HepG2 (cell line): ENCODE results near the gene TFB1M. TPM values are rescaled to one million over a fixed set of nuclear protein-coding genes. Genes with fewer than 3 reads are reported as not detected.

Experiments
- ATAC-seq: fragments of 200-7000 bp; cut with Tn5 transposase; 3 replicates; pipeline ENCODE4 v1.9.1; 2020; ENCODE audit warnings: mild to moderate bottlenecking, moderate library complexity
- BruUV-seq: library from RNA; stranded (reverse); fragments of 400-500 nt; replicated peaks from 2 replicates; lab custom pipeline; 2021; lab: Mats Ljungman, UMichigan
- CTCF ChIA-PET: fragments of 300-600 bp; formaldehyde crosslinking; extraction: SDS; loops from one replicate; lab custom pipeline; 2021; ENCODE audit warnings: low total read pairs, inconsistent platforms, low intra/inter-chr PET ratio; lab: Yijun Ruan, JAX
- POLR2A ChIA-PET: fragments of 350-600 bp; sonication (Branson Sonifier 250); formaldehyde crosslinking; loops from one replicate; lab custom pipeline; 2020; ENCODE audit warnings: antibody characterized with exemption, inconsistent platforms; lab: Yijun Ruan, JAX
- DNase-seq: peaks from one replicate; pipeline ENCODE4 v3.0.0-alpha.2; 2015; ENCODE audit warnings: low spot score
- FAIRE-seq: peaks from 3 replicates; lab custom pipeline; 2011; peaks lifted over from hg19 to GRCh38; lab: Jason Lieb, UNC
- H2AFZ ChIP-seq: one replicate; pipeline ENCODE4 v1.6.1; 2011; ENCODE audit warnings: low read length, inconsistent platforms
- H3K27ac ChIP-seq: fragments of 300-600 bp; 3 replicates; pipeline ENCODE4 v1.8.0; 2011; ENCODE audit warnings: mixed run types, mild to moderate bottlenecking, mixed read lengths, low read length, inconsistent platforms; ENCODE audit not compliant: insufficient read depth; ENCODE audit errors: extremely low read length
- H3K27me3 ChIP-seq, 2 experiments: fragments of 200-600 bp in 1 of 2; 2 replicates in 1 of 2; 3 replicates in 1 of 2; pipeline versions ENCODE4 v1.6.0 to v1.8.0; 2011; ENCODE audit warnings: low read length in 2 of 2, mild to moderate bottlenecking in 2 of 2, moderate library complexity in 2 of 2, inconsistent platforms in 1 of 2; ENCODE audit not compliant: insufficient read depth in 2 of 2, control insufficient read depth in 1 of 2
- H3K36me3 ChIP-seq, 2 experiments: fragments of 200-600 bp in 1 of 2; replicated peaks in 1 of 2; 2 replicates in 1 of 2; 3 replicates in 1 of 2; pipeline versions ENCODE4 v1.5.1 to v1.8.0; 2011; ENCODE audit warnings: low read length in 2 of 2, inconsistent platforms in 1 of 2; ENCODE audit not compliant: insufficient read depth in 2 of 2, control insufficient read depth in 1 of 2
- H3K4me1 ChIP-seq: 2 replicates; pipeline ENCODE4 v1.5.1; 2012; ENCODE audit warnings: low read length, inconsistent platforms; ENCODE audit not compliant: insufficient read depth
- H3K4me2 ChIP-seq: 2 replicates; pipeline ENCODE4 v1.6.0; 2011; ENCODE audit warnings: low read depth, low read length, inconsistent platforms
- H3K4me3 ChIP-seq, 3 experiments: fragments of 200-600 bp in 1 of 3; sonication (generic), shearing (Covaris generic) in 1 of 3; replicated peaks in 1 of 3; 2 replicates each; pipeline ENCODE4 v1.5.1; 2011 to 2016; ENCODE audit warnings: low read length in 3 of 3, inconsistent platforms in 2 of 3, low read depth in 2 of 3, mild to moderate bottlenecking in 2 of 3, control low read depth in 1 of 3, mixed read lengths in 1 of 3; ENCODE audit not compliant: insufficient read depth in 1 of 3
- H3K79me2 ChIP-seq: one replicate; pipeline ENCODE4 v1.6.1; 2011; ENCODE audit warnings: low read length, inconsistent platforms; ENCODE audit not compliant: insufficient read depth
- H3K9ac ChIP-seq: 2 replicates; pipeline ENCODE4 v1.6.0; 2011; ENCODE audit warnings: mild to moderate bottlenecking, low read depth, low read length, inconsistent platforms; ENCODE audit not compliant: insufficient read depth
- H3K9me3 ChIP-seq: 2 replicates; pipeline ENCODE4 v1.5.1; 2012; ENCODE audit warnings: mild to moderate bottlenecking, low read length
- H4K20me1 ChIP-seq: 2 replicates; pipeline ENCODE4 v1.6.0; 2011; ENCODE audit warnings: inconsistent platforms, mild to moderate bottlenecking, low read length, moderate library complexity; ENCODE audit not compliant: insufficient read depth
- HMG20A ChIP-seq: IDR thresholded peaks from 2 replicates; pipeline ENCODE4 v1.6.1; 2016; ENCODE audit warnings: borderline replicate concordance
- HOXA7 ChIP-seq: sonication (generic); formaldehyde crosslinking; IDR thresholded peaks from 2 replicates; pipeline ENCODE4 v1.8.1; 2022; ENCODE audit warnings: mild to moderate bottlenecking, missing genetic modification reagents, moderate library complexity
- MXI1 ChIP-seq: IDR thresholded peaks from 3 replicates; pipeline ENCODE4 v1.6.1; 2012; ENCODE audit warnings: low read depth, low read length, inconsistent platforms, borderline replicate concordance
- PHF8 ChIP-seq: sonication (generic); formaldehyde crosslinking; IDR thresholded peaks from 2 replicates; pipeline ENCODE4 v1.5.0; 2020; ENCODE audit warnings: missing genetic modification reagents
- POLR2A ChIP-seq, 2 experiments: IDR thresholded peaks; 2 replicates each; pipeline ENCODE4 v1.6.1; 2011; ENCODE audit warnings: low read depth in 2 of 2, low read length in 2 of 2, mild to moderate bottlenecking in 1 of 2, moderate library complexity in 1 of 2; ENCODE audit not compliant: insufficient read depth in 1 of 2
- ZNF18 ChIP-seq: sonication (generic); formaldehyde crosslinking; IDR thresholded peaks from 2 replicates; pipeline ENCODE4 v1.8.0; 2022; ENCODE audit warnings: mild to moderate bottlenecking, missing genetic modification reagents; ENCODE audit not compliant: insufficient replicate concordance
- ZNF460 ChIP-seq: sonication (generic); formaldehyde crosslinking; IDR thresholded peaks from 2 replicates; pipeline ENCODE4 v1.5.1; 2020; ENCODE audit warnings: missing genetic modification reagents, mild to moderate bottlenecking, borderline replicate concordance
- WGBS: methylation state at CpG from one replicate; pipeline ENCODE4 v1.1.6; 2017; ENCODE audit warnings: low lambda C conversion rate; 5-methylcytosine and 5-hydroxymethylcytosine counted together
- in situ Hi-C: cut with HindIII; loops from 2 replicates; pipeline ENCODE4 v1.10.0; 2017; ENCODE audit warnings: low pct_unique_long_range_greater_than_20kb; ENCODE audit not compliant: extremely low pct_ligation_motif_present
- intact Hi-C: fragments of 100-400 bp; cut with micrococcal nuclease; formaldehyde crosslinking; loops from one replicate; pipeline ENCODE4 v1.10.0; 2022; ENCODE audit not compliant: unreplicated experiment
- polyA plus RNA-seq, 8 experiments: library from polyadenylated mRNA; depleted of rRNA in 3 of 8; stranded (reverse) in 7 of 8; unstranded in 1 of 8; fragments of >200 nt; fragmentation: Illumina TruSeq in 4 of 8; extraction: Trizol in 4 of 8; gene quantifications; 2 replicates each; pipeline versions ENCODE4 v1.2.1 to v1.2.3, GENCODE V29; 2011 to 2016; ENCODE audit warnings: low read depth in 4 of 8, missing spikeins in 1 of 8, mixed read lengths in 1 of 8; ENCODE audit not compliant: insufficient read depth in 1 of 8
- total RNA-seq, 5 experiments: library from RNA; depleted of rRNA; stranded (reverse); fragments of >200 nt; fragmentation: Illumina TruSeq; extraction: Trizol; gene quantifications; 2 replicates each; pipeline ENCODE4 v1.2.3, GENCODE V29; 2016; ENCODE audit warnings: low read depth in 1 of 5

Gene TFB1M
- total and polyA plus RNA-seq, 2 of the 13 experiments (the other 11 are each of a cell fraction or from before 2014, with no cell fraction given) = 91.4 to 122 TPM

- Histone ChIP-seq H4K20me1 (no peaks in the 10 kb centered on the region), H3K4me3 (no peak overlapping the region), H3K36me3 (no peaks in the 10 kb centered on the region), H3K4me2 (no peak overlapping the region), H3K27me3 (no peaks in the 10 kb centered on the region), H3K27ac (no peak overlapping the region), H3K9me3 (peaks cover 7% of the 10 kb centered on the region; the same call in 1 of the 2 replicates), H2AFZ (no peak overlapping the region), H3K9ac (no peak overlapping the region), H3K79me2 (peaks cover 7% of the 10 kb centered on the region), H3K4me1 (peaks cover 42% of the 10 kb centered on the region)
- intact Hi-C loops (no loop called here), in situ Hi-C loops (loop anchor here (10.0 kb wide), 1 partner anchor 445 kb away; no protein-coding TSS in a partner anchor)
- no TSS peak for BruUV-seq
- FAIRE-seq = no peak
- ATAC-seq = no peak
- no peak for TF ChIP-seq ZNF460
- TF ChIP-seq MXI1 = no peak
- TF ChIP-seq HOXA7 (CRISPR knock-in tag) = 0 out of 2 replicates have a peak, but pooled peaks have one; percentile 41
- ChIA-PET POLR2A (interaction anchor here (0.9 to 2.0 kb wide), 2 partner anchors 9 to 209 kb away, joined by 3 to 9 read pairs; no protein-coding TSS in a partner anchor), CTCF (no interaction called here)
- DNase-seq = no peak
- WGBS = 96% methylated on average over 4 of the region's 4 CpGs
Measured at GRCh38 chr6:155319902-155320301, 5.6 kb upstream of the TFB1M start.

GRCh38 chr6:155317186-155317585 lies 2.9 kb upstream of the TFB1M start:
- TF ChIP-seq POLR2A (IDR thresholded peaks at IDR 0.05; ENCODE audit: insufficient read depth in 1 of 2, low read depth in 2 of 2, low read length in 2 of 2) (no peak), HMG20A (CRISPR knock-in tag) (no peak), PHF8 (CRISPR knock-in tag) (no peak), ZNF18 (no peak)
- 97% methylated on average over 1 of the region's 1 CpG for WGBS
- Histone ChIP-seq H3K9ac (no peak overlapping the region), H3K4me2 (no peak overlapping the region), H3K36me3 (peaks cover 1 to 7% of the 10 kb centered on the region in 2 experiments; a peak in 1 of 5 replicates), H2AFZ (no peak overlapping the region), H4K20me1 (no peaks in the 10 kb centered on the region), H3K79me2 (peaks cover 21% of the 10 kb centered on the region), H3K4me3 (no peak overlapping the region), H3K27ac (no peak overlapping the region), H3K4me1 (peaks cover 42% of the 10 kb centered on the region), H3K9me3 (peaks cover 7% of the 10 kb centered on the region; the same call in 1 of the 2 replicates), H3K27me3 (no peaks in the 10 kb centered on the region; a peak in 1 of 5 replicates)
- intact Hi-C loops (no loop called here), in situ Hi-C loops (no loop called here)
- ATAC-seq = no peak
- FAIRE-seq = no peak
- CTCF ChIA-PET = no interaction called here
- POLR2A ChIA-PET = interaction anchor here (1.6 to 6.8 kb wide), 2 partner anchors 10 to 170 kb away, joined by 4 to 155 read pairs; no protein-coding TSS in a partner anchor
- BruUV-seq = no TSS peak
- no peak for DNase-seq
